Body of pancreas (tissue), 4 donors: ENCODE results near the gene FJX1. TPM values are rescaled to one million over a fixed set of nuclear protein-coding genes. Genes with fewer than 3 reads are reported as not detected.

Experiments used
- ATAC-seq: fragments of 150-250 bp; one replicate; pipeline ENCODE4 v1.9.1; 2016
- DNase-seq, 4 donors: peaks; one replicate each; pipeline ENCODE4 v3.0.0-alpha.2; 2019
- H3K27ac ChIP-seq, 4 donors: fragments of 200-600 bp; sonication (generic); 1 replicate in 3 of 4; 2 replicates in 1 of 4; pipeline versions ENCODE4 v1.5.1 to v1.6.1; 2016 to 2019; ENCODE audit warnings: mild to moderate bottlenecking in 1 of 4, mixed read lengths in 1 of 4, moderate library complexity in 1 of 4
- H3K27me3 ChIP-seq, 2 donors: fragments of 200-600 bp; sonication (generic); one replicate each; pipeline ENCODE4 v1.6.0; 2016; ENCODE audit warnings: mild to moderate bottlenecking in 1 of 2
- H3K36me3 ChIP-seq, 2 donors: fragments of 200-600 bp; sonication (generic); replicated peaks in 1 of 2; 2 replicates each; pipeline ENCODE4 v1.5.1; 2016; ENCODE audit warnings: low read depth in 2 of 2; ENCODE audit not compliant: insufficient read depth in 1 of 2
- H3K4me1 ChIP-seq: fragments of 200-600 bp; sonication (generic); one replicate; pipeline ENCODE4 v1.6.0; 2016
- H3K4me3 ChIP-seq, 2 donors: fragments of 200-600 bp; sonication (generic); 1 replicate in 1 of 2; 2 replicates in 1 of 2; pipeline ENCODE4 v1.5.1; 2016 to 2019
- H3K9me3 ChIP-seq, 3 donors: fragments of 200-600 bp; sonication (generic); 1 replicate in 2 of 3; 2 replicates in 1 of 3; pipeline ENCODE4 v1.5.1; 2016
- POLR2A ChIP-seq, 3 donors: fragments of 450-650 bp; IDR thresholded peaks; one replicate each; pipeline ENCODE4 v1.6.1; 2016; ENCODE audit warnings: antibody characterized with exemption in 3 of 3, mild to moderate bottlenecking in 2 of 3
- WGBS, 2 donors: methylation state at CpG; one replicate each; pipeline ENCODE4 v1.1.5; 2017; 5-methylcytosine and 5-hydroxymethylcytosine counted together
- intact Hi-C: fragments of 100-400 bp; cut with DNase I; formaldehyde crosslinking; loops from one replicate; pipeline ENCODE4 v1.15.1; 2023
- total RNA-seq, 2 donors: library from RNA; depleted of rRNA; stranded (reverse); fragments of >200 nt; gene quantifications; one replicate each; pipeline ENCODE4 v1.1.0, GENCODE V29; 2016
- TF ChIP-seq, protein P1 (sequence below), 7 experiments: fragments of 450-650 bp in 4 of 7; fragments of 200-600 bp in 3 of 7; sonication (generic) in 3 of 7; IDR thresholded peaks; one replicate each; pipeline ENCODE4 v1.5.1; 2016 to 2019; ENCODE audit warnings: antibody characterized with exemption in 7 of 7

The FJX1 gene
- total RNA-seq, 2 donors from 2014 or later, result 4.2 to 17.1 TPM

- Histone ChIP-seq H3K27me3 (no peaks in the 10 kb centered on the region), H3K4me1 (peaks cover 34% of the 10 kb centered on the region), H3K36me3 (no peaks in the 10 kb centered on the region), H3K27ac (no peak overlapping the region), H3K9me3 (no peaks in the 10 kb centered on the region), H3K4me3 (no peak overlapping the region)
- no peak for TF ChIP-seq POLR2A (IDR thresholded peaks at IDR 0.05)
- TF ChIP-seq, protein P1, sequence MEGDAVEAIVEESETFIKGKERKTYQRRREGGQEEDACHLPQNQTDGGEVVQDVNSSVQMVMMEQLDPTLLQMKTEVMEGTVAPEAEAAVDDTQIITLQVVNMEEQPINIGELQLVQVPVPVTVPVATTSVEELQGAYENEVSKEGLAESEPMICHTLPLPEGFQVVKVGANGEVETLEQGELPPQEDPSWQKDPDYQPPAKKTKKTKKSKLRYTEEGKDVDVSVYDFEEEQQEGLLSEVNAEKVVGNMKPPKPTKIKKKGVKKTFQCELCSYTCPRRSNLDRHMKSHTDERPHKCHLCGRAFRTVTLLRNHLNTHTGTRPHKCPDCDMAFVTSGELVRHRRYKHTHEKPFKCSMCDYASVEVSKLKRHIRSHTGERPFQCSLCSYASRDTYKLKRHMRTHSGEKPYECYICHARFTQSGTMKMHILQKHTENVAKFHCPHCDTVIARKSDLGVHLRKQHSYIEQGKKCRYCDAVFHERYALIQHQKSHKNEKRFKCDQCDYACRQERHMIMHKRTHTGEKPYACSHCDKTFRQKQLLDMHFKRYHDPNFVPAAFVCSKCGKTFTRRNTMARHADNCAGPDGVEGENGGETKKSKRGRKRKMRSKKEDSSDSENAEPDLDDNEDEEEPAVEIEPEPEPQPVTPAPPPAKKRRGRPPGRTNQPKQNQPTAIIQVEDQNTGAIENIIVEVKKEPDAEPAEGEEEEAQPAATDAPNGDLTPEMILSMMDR (IDR thresholded peaks at IDR 0.05), result no peak
- DNase-seq (no peak), ATAC-seq (no peak)
- 68 to 74% methylated on average over 2 of the region's 2 CpGs for WGBS, 2 donors
- intact Hi-C loops, result no loop called here
Measured at GRCh38 chr11:35620795-35621194, 2.5 kb downstream of the FJX1 start.

GRCh38 chr11:35621620-35622019 lies 3.4 kb downstream of the FJX1 start:
- intact Hi-C loops, result no loop called here
- Histone ChIP-seq H3K4me3 (no peak overlapping the region), H3K9me3 (no peaks in the 10 kb centered on the region), H3K27me3 (no peaks in the 10 kb centered on the region), H3K4me1 (peaks cover 31% of the 10 kb centered on the region), H3K36me3 (no peaks in the 10 kb centered on the region), H3K27ac (peak overlapping the region in 2 of 4 donors; percentile 10 to 29)
- TF ChIP-seq, protein P1 (IDR thresholded peaks at IDR 0.05), result no peak
- no peak for TF ChIP-seq POLR2A (IDR thresholded peaks at IDR 0.05)
- ATAC-seq (no peak), DNase-seq (no peak)
- WGBS, 2 donors, result 45 to 58% methylated on average over 2 of the region's 2 CpGs

- Histone ChIP-seq H3K36me3 (no peaks in the 10 kb centered on the region), H3K4me3 (no peak overlapping the region), H3K9me3 (no peaks in the 10 kb centered on the region), H3K27me3 (no peaks in the 10 kb centered on the region), H3K27ac (peak overlapping the region in 2 of 4 donors; percentile 10 to 29), H3K4me1 (peaks cover 31% of the 10 kb centered on the region)
- 45 to 57% methylated on average over 3 of the region's 3 CpGs for WGBS, 2 donors
- TF ChIP-seq POLR2A (IDR thresholded peaks at IDR 0.05), result no peak
- TF ChIP-seq, protein P1 (IDR thresholded peaks at IDR 0.05), result no peak
- DNase-seq, result no peak
- intact Hi-C loops, result no loop called here
- ATAC-seq, result no peak
Measured at GRCh38 chr11:35622070-35622469, 3.8 kb downstream of the FJX1 start.

DNA sequence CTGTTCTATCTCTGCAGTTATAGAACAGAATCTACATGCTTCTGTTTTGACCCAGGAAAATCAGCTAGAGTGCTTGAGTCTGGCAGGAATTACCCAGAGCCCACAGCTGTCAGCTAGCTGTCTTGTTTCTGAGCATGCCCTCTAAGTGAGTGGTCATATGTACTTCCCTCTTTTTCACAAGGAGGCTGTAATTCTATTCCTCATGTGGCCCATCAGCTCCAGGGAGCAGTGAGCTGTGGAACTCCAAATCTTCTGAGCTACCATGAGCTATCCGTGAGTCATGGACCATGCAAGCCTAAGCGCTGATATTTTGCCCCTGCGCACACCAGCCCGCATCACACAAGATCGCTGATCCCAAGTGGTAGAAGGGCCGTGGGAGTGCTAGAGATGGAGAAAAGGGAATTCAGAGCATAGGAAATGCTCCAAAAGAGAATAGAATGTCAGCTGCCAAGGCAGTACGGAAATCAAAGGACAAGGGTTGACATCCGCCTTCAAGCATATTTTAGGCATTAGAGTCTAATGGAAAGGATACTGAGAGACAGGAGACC lies 5.4 kb downstream of the FJX1 start:
- H3K9me3 ChIP-seq, result no peaks in the 10 kb centered on the region
- ATAC-seq, result no peak
- H3K4me1 ChIP-seq, result peaks cover 24% of the 10 kb centered on the region
- no peak overlapping the region for H3K4me3 ChIP-seq
- intact Hi-C loops, result no loop called here
- TF ChIP-seq POLR2A (IDR thresholded peaks at IDR 0.05), result no peak
- TF ChIP-seq, protein P1 (IDR thresholded peaks at IDR 0.05), result no peak
- no peak for DNase-seq
- WGBS, 2 donors, result 83 to 88% methylated on average over 8 of the region's 8 CpGs
- H3K36me3 ChIP-seq, result no peaks in the 10 kb centered on the region
- H3K27me3 ChIP-seq, result no peaks in the 10 kb centered on the region
- no peak overlapping the region for H3K27ac ChIP-seq

GRCh38 chr11:35624316-35624715 lies 6.1 kb downstream of the FJX1 start:
- DNase-seq (no peak), ATAC-seq (no peak)
- peaks cover 18% of the 10 kb centered on the region for H3K4me1 ChIP-seq
- no peak overlapping the region for H3K4me3 ChIP-seq
- intact Hi-C loops, result no loop called here
- TF ChIP-seq, protein P1 (IDR thresholded peaks at IDR 0.05), result no peak
- no peak for TF ChIP-seq POLR2A (IDR thresholded peaks at IDR 0.05)
- 78 to 80% methylated on average over 2 of the region's 2 CpGs for WGBS, 2 donors
- H3K9me3 ChIP-seq, result no peaks in the 10 kb centered on the region
- H3K27ac ChIP-seq, result no peak overlapping the region
- H3K27me3 ChIP-seq, result no peaks in the 10 kb centered on the region
- H3K36me3 ChIP-seq, result no peaks in the 10 kb centered on the region
